ENCODE results near the gene SNTG2.

The SNTG2 gene

DNA sequence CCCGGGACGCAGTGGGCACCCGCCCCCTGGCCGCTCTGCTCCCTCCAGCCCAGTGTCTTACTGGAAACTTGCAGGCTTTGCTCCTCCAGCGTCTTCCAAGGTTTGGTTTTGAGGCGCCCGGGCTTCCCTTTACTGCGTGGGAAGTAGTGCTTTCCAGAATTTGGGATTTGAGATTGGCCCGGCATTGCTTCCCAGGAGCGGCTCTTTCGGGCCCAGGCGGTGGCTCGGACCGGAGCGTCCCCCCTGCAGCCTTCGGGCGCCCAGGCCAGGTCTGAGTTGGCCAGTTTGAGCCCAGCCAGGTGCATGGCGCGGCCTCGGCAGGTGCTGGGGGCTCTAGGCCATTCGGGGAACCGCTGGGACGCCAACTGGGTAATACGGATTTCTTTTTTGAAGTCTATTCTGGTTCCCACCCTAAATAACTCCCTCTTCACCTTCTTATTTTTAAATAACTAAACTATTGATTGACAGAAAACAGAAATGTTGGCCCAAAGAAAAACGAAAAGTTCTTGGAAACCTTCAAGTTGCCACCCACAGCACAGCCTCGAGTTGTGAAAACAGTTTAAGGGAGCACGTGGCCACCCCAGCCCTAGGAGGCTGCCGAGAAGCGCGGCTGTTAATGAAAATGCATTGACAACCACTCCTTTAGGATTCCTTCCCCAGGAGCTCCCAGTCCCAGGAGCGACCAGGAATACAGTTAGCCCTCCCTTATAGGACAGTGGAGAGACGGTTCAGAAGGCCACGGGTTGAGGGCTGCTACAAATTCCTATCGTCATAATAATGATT is 766 bp downstream of the SNTG2 start:
- no peak for DNase-seq (ENCODE audit: extremely low read depth in 1 of 2, low read depth in 1 of 2)

DNA sequence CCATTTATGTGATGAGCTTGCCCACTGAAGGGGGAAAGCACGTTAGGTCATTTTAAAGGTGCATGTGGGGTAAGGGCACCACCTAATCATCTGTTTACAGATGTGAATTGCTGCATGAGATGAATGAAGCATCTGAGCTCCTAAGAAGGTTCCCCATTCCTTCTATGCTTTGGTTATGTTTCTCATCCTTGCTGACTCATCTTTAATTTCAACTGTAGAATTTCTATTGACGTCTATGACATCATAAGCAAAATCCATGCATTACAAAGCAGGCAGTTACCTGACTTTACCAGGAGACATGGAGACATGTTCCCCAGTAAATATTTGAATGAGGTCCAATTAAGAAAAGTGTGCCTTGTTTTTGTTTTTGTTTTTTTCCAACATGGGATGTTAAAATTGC is 2.8 kb downstream of the SNTG2 start:
- no peak for DNase-seq (ENCODE audit: extremely low read depth in 1 of 2, low read depth in 1 of 2)

DNA sequence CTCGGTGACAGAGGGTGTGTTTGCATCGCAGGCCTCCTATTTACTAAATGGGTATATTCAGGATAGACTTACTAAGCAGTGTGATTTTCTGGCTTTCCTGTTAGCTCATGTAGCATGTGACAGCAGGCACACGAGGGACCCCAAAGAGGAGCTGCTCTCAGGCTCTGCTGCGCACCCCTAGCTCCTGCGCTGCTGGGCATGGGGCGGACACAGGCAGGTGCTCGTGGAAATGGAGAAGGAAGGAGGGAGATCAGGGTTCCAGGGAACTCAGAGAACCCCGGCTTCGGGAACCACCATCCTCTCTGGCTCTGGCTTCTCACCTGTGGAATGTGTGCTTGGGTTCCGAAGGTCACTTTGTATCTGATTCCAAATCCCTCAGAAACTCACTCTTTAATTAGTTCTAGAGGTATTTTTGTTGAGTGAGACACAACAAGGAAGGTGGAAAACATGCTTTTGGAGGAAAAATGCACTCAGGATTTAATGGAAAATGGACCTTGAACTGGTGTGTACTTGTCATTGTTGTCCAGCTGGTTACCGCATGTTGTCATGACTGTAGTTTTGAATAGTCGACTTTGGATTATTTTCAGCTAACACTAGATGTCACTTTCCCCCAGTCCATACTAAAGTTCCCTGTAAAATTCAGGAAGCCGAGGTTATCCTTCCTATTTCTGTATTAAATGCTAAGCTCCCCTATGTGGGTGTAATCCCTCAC is 3.5 kb downstream of the SNTG2 start:
- DNase-seq (ENCODE audit: extremely low read depth in 1 of 2, low read depth in 1 of 2), result no peak

DNA sequence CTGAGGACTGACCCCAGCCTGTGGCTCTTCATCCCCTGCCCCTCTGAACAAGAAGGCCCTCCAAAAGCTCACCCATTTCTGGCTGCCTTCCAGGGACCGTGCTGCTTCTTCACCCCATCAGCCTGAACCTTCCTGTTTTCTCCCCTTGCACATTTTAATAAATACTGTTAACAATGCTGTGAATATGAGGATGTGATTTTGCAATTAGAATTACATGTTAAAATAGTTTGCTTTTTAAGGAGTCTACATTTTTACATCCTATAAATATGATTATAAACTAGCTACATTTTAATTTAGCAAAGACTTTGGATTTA is 4.0 kb downstream of the SNTG2 start:
- no peak for DNase-seq (ENCODE audit: extremely low read depth in 1 of 2, low read depth in 1 of 2)

DNA sequence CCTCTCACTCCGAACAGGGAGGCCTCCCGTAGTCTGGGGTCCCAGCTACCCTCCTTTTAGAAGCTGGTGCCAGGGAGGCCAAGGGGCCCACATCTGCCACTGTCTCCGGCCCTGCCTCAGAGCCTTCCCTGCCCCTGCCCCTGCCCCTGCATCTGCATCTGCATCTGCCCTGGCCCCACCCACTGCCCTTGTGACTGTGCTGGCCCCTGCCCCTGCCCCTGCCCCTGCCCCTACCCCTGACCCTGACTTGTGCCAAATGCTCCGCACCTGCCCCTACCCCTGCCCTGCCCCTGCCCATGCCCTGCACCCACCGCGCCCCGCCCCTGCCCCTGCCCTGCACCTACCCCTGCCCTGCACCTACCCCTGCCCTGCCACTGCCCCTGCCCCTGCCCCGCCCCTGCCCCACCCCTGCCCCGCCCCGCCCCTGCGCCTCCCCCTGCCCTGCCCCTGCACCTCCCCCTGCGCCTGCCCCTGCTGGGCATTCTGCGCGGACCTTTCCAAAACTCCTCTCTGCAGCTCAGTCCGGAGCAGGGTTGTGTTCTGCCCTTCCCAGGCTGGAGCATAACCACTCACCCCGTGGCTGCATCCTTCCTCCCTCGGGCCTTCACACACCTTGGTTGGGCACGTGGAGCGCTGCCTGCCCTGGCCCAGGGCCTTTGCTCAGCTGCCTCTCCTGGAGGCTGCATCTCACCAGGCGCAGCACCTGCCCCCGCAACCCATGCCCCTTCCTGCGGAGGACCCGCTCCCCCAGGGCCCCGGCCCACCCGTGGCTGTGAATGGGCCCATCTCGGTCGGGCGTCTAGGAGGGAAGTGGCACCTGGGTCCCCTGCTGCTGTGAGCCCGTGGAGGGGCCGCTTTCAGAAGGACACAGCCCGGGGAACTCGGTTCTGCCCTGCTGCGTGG is 5.4 kb downstream of the SNTG2 start:
- no peak for DNase-seq (ENCODE audit: extremely low read depth in 1 of 2, low read depth in 1 of 2)

DNA sequence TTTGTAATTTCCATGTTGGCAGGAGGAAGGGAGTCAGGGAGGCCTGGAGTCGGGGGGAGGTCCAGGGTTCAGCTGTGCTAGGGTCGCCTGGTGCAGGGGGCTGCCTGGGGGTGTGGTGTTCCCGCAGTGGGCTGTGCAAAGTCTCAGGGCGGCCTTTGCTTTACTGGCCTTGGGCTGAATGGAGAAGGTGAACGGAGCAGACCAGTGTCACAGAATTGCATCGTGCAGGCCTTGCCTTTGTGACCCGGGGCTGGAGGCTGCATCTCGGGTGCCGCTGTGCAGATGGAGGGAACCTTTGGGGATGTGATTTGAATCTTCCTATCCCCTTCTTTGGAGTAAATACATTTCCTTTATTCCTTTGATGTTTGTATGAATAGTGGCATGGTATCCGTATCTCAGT is 8.8 kb downstream of the SNTG2 start:
- no peak for DNase-seq (ENCODE audit: extremely low read depth in 1 of 2, low read depth in 1 of 2)

DNA sequence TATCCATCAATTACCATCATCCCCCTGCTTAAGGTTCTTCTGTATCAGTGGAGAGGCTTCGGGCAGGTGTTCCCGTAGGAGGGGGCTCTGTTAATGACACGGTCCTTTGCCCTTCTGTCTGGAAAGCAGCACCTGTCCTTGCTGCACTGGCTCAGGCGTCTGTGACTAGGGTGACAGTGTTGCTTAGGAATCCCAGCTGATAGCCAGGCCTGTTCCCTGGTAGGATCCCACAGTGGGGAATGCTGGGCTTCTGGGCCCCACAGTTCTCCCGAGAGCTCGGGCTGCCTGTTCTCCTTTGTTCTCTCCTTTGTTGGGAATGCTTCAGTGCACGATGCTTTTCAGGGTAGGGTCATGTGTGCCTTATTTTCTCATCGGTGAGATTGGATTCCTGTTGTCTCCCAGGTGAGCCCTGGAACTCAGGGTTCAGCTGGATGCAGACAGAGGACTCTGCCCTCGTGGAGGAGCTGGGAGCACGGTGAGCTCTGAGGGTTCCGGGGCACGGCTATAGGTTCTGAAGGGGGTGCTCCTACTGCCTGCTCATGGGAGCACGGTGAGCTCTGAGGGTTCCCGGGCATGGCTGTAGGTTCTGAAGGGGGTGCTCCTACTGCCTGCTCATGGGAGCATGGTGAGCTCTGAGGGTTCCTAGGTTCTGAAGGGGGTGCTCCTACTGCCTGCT is 9.6 kb downstream of the SNTG2 start:
- DNase-seq (ENCODE audit: extremely low read depth in 1 of 2, low read depth in 1 of 2), result no peak

DNA sequence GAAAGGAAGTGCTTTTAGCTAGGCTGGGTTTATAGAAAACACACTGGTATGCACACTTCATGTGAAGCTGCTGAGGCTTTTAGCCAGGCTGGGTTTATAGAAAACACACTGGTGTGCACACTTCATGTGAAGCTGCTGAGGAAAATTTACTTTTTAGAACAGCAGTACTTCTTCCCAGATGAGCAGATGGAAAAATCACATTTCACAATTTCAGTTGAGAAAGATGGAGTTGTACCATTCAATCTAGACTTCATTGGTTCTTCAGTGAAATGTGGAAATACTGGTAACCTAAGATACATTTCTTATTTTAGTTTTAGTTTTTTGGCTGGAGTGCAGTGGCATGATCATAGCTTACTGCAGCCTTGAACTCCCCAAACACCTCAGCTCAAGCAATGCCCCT is 11.1 kb downstream of the SNTG2 start:
- no peak for DNase-seq (ENCODE audit: extremely low read depth in 1 of 2, low read depth in 1 of 2)

DNA sequence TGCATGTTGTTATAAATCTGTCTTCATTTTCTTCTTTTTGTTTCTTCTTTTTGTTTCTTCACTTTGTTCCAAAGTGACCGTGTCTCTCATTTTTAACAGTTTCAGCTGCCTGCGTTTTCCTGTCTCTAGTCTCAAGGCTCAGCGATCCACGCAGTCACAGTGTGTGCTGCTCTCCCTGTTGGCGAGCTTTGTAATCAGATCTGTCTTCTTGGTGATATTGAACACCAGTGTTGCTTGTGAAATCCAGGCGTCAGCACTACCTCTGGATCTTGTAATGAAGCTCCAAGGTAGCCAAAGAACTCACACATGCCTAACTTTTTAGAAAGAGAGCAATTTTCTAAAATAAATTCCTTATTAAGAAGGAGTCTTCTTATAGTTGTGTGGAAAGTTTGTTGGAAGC is 13.2 kb downstream of the SNTG2 start:
- DNase-seq (ENCODE audit: extremely low read depth in 1 of 2, low read depth in 1 of 2), result no peak

DNA sequence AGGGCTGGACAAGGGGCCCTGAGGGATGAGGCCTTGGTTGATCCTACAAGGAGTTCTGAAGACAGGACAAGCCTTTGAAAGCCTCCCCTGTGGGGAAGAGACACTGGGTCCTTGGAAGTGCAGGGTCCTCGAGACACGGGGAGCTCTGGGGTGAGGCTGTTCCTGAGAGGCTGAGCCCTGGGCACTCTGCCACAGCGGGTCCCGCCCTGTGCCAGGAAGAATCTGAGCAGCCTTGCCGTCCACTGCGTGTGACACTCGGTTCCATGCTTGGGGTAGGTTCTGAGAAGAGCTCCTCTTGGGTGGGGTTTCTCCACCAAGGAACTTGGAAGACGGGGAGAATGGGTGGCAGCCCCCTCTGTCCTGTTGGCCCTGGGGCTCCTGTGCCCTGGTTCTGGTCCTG is 13.9 kb downstream of the SNTG2 start:
- DNase-seq (ENCODE audit: extremely low read depth in 1 of 2, low read depth in 1 of 2), result no peak

DNA sequence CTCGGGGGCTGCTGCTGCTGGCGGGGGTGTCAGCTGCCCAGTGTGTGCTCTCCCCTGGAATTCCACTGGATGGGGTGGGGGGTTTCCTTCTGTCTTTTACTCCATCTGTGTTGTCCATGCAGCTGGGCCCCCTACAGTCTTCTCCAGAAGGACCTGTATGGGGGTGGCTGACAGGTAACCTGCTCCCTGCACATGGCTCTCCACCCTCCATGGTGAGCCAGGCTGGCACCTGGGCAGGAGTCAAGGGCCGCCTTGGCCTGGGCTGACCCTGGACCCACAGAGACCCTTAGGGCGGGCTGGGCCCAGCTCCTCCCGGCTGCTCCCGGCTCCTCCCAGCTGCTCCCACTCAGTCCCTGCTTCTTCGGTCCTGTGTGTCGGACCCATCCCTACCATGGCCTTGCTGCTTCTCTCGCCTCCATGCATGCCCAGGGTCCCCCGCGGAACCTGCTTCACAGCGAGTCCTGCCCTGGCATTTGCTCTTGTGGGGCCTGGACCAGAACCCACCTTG is 15.0 kb downstream of the SNTG2 start:
- DNase-seq (ENCODE audit: extremely low read depth in 1 of 2, low read depth in 1 of 2), result no peak

DNA sequence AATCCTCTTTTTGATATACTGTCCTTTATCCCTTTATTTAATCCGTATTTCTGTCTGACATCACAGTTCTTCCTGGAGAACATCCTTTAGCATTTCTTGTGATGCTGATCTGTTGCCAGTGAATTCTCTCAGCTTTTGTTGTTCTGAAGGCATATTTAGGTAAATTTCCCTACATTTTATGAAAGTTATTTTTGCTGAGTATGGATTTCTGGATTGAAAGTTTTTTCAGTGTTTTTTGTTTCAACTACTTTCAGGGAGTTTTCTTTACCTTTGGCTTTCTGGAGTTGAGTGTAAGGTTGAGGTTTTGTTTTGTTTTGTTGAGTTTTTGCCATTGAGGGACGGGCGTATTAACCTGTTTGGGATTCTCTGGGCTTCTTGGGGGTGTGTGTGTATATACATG is 22.5 kb downstream of the SNTG2 start:
- no peak for DNase-seq (ENCODE audit: extremely low read depth in 1 of 2, low read depth in 1 of 2)

DNA sequence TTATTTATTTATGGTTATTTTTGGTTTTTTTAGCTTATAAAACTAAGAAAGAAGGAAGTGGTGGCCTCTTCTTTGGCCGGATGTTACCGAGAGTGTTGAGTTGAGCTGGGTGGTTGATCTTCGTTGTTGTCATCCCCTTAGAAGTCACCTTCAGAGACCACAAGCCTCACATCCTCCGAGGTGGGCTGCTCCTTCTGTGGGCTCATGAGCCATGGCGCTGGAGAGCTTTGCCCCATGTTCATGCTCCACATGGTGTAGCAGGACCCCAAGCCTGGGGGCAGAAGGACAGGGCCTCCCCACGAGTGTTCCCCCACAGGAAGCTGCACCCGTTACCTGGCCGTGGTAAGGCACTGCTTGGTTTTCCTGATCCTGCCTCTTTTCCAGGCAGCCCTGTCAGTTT is 23.4 kb downstream of the SNTG2 start:
- DNase-seq (ENCODE audit: extremely low read depth in 1 of 2, low read depth in 1 of 2), result no peak

DNA sequence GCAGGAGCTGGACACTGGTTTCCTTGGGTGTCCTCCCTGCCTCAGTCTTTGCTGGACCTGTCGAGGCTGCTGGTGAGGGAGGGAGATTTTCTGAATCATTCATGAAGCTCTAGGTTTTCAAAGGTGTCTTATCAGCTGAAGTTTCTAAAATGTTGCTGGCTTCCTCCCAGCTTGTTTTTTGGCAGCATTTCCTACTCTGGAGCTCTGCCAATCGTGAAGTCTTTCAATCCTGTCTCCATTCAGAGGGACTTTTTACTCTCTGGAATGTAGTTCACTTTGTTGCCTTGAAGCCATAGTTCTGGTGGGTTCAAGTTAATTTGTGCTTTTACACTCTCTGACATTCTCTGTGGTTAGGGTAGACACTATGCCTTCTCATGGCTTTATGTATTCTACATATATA is 23.9 kb downstream of the SNTG2 start:
- DNase-seq (ENCODE audit: extremely low read depth in 1 of 2, low read depth in 1 of 2), result no peak

DNA sequence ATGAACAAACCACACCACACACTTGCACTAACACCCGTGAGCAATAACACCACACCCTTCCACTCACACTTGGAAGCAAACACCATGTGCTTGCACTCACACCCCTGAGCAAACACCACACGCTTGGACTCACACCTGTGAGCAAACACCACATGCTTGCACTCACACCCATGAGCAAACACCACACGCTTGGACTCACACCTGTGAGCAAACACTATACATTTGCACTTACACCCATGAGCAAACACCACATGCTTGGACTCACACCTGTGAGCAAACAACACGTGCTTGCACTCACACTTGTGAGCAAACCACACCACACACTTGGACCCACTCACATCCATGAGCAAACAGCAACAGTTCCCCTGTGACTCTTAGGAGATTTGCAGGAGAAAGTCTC is 24.4 kb downstream of the SNTG2 start:
- no peak for DNase-seq (ENCODE audit: extremely low read depth in 1 of 2, low read depth in 1 of 2)

DNA sequence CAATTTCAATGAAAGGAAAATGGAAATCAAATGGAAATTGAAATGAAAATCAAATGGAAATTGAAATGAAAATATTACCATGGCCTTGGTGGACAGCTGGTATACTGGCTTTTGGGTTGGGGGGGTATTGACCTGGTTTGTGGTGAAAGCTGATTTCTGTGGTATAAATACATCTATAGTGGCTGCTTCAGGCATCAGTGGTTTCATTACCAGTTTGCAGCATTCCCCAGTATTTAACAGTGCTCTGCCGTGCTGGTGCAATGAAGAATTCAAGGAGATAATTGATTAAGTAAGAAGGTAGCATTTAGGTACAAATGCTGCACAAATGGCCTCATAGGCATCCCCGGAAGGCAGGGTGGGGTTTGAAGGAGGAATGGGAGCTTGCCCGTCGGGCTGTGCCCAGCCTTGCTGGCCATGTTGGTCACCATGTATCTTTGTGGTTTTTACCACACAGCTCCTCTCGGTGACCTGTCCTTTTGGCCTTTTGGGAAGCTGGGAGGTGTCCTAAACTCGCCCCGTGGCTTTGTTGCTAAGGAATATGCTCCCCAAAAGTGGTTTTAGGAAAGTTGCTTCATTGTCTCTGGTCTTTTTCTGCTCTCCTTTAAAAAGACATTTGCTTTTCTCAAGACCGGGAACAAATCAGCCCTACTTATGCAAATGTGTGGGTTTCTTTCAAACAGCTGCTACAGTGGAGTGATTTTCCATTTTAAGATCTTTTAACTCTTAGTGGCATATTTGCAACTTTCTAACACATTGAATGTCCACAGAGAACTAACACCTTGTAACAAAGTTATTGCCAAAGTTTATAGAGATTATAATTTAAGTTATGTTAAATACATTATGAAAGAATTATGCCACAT is 28.6 kb downstream of the SNTG2 start:
- no peak for DNase-seq (ENCODE audit: extremely low read depth in 1 of 2, low read depth in 1 of 2)

DNA sequence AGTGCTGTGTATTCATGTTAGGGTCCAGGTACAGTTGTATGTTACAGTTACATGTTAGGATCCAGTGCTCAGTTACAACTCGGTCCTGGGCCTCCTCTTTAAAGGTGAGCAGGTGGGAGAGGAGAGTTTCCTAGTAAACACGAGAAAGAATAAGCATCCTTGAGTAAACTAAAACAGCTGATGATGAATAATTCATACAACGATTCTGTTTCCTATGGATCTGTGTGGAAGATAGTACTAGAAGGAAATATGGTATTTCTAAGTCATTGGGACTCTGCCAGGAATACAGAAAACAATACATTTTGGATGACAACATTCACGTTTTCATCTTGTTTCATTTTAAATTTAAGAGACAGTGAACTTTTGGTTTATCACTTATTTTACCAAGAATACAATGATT is 29.5 kb downstream of the SNTG2 start:
- no peak for DNase-seq (ENCODE audit: extremely low read depth in 1 of 2, low read depth in 1 of 2)

DNA sequence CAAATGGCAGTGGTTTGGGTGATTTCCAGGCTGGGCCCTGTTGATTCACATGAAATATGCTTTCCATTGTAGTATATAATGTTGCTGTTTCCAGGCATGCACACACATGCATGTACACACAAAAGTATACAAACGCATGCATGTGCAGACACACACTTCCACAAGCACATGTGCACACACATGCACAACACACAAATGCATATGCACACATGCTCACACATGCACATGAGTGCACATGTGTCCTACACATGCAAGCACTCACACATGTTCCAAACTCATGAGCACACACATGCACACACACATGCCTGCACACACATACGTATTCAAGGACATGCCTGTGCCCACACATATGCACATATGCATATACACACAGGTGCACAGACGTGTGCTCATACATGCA is 30.6 kb downstream of the SNTG2 start:
- no peak for DNase-seq (ENCODE audit: extremely low read depth in 1 of 2, low read depth in 1 of 2)

DNA sequence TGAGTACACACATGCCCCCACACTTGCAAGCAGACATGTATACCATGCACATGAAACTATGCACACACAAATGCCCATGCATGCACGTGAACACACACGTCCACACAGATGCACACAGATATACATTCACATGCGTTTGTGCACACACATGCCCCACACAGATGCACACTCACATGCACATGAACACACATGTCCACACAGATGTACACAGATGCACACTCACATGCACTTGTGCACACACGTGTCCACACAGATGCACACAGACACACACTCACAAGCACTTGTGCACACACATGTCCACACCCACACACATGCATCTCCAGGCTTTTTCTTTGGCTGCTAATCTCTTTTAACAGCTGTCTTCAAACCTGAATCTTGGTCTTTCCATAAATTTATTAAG is 31.1 kb downstream of the SNTG2 start:
- no peak for DNase-seq (ENCODE audit: extremely low read depth in 1 of 2, low read depth in 1 of 2)

DNA sequence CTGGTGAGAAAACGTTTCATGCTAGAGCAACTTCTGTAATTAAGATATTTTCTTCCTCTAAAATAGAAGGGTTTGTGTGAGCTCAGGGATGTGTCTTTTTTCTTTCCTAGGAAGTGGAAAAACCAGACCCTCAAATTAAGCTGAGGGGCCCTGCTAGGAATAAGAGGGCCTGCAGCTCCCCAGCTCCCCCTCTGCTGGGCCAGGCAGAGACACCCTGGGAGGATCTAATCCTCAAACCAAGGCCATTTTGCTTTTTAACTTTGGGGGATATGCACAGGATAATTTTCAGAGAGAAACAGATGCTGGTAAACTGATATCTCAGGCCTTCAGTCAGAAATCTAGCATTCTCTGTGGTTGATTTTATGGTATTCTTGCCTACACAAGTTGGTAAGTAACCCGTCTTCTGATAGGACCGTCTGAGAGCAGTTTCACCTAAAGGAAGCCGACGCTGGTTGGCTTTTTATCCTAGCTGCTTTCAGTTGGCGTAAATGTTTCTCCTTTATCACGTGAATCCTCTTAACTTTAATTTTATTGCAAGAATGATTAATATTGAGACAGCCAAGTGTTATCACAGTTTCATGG is 34.8 kb downstream of the SNTG2 start:
- DNase-seq (ENCODE audit: extremely low read depth in 1 of 2, low read depth in 1 of 2), result no peak
